ENCODE results near the gene PPFIA2. TPM values are rescaled to one million over a fixed set of nuclear protein-coding genes. Genes with fewer than 3 reads are reported as not detected.
A peak's percentile ranks its signal among the peaks of the same experiment; 100 is the strongest.

Gene PPFIA2
- total RNA-seq, 1 experiment from 2014 or later, result 1.1 TPM

DNA sequence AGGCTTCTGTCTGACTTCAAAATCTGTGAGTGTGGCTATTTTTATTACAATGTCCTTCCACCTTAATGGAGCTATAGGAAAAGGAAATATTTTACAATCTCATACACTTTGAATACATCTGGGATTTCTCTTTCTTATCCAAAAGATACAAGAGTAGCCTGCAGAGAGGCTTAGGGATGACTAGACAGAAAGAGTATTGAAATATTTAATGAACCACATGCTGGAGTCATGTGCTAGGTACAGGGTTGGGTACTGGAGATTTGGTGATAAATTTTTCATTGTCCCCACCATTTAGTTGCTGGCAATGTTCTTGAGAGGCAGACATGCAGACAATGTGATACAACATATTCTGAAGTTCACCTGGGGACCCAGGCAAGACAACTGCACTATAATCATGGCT, 126.0 kb downstream of the PPFIA2 start:
- Mint-ChIP-seq H3K27me3 (ENCODE audit: low read depth) (no peaks in the 10 kb centered on the region), H3K27ac (no peak overlapping the region), H3K36me3 (no peaks in the 10 kb centered on the region), H3K4me1 (no peaks in the 10 kb centered on the region), H3K4me3 (no peak overlapping the region), H3K9me3 (no peaks in the 10 kb centered on the region)
- ATAC-seq (no peak), DNase-seq (ENCODE audit: low spot score) (no peak)
- ChIA-PET POLR2A (no interaction called here), CTCF (no interaction called here)
- TF ChIP-seq ZBTB21 (CRISPR knock-in tag; IDR thresholded peaks at IDR 0.05; ENCODE audit: borderline replicate concordance) (no peak), SOX15 (CRISPR knock-in tag; IDR thresholded peaks at IDR 0.05) (no peak)

GRCh38 chr12:81627336-81628189, 131.6 kb downstream of the PPFIA2 start:
- H3K27ac Mint-ChIP-seq, result no peak overlapping the region
- POLR2A ChIA-PET, result interaction anchor here (0.6 kb wide), 2 partner anchors 85 to 203 kb away, joined by 5 read pairs; no protein-coding TSS in a partner anchor
- no peaks in the 10 kb centered on the region for H3K9me3 Mint-ChIP-seq
- H3K4me3 Mint-ChIP-seq, result no peak overlapping the region
- no peaks in the 10 kb centered on the region for H3K36me3 Mint-ChIP-seq
- DNase-seq (ENCODE audit: low spot score), result no peak
- CTCF ChIA-PET, result interaction anchor here (0.7 to 1.9 kb wide), 3 partner anchors 16 to 176 kb away, joined by 3 to 9 read pairs (median 3); no protein-coding TSS in a partner anchor
- peak; percentile 28; the same call in 1 of the 2 replicates for ATAC-seq
- TF ChIP-seq CTCF (IDR thresholded peaks at IDR 0.05) (peak; percentile 41), MLX (CRISPR knock-in tag; IDR thresholded peaks at IDR 0.05) (no peak), FOXJ3 (CRISPR knock-in tag; IDR thresholded peaks at IDR 0.05; ENCODE audit: borderline replicate concordance) (no peak), MYBL2 (CRISPR knock-in tag; IDR thresholded peaks at IDR 0.05) (no peak), NR1H2 (CRISPR knock-in tag; IDR thresholded peaks at IDR 0.05) (no peak)
- no peaks in the 10 kb centered on the region for H3K4me1 Mint-ChIP-seq
- no peaks in the 10 kb centered on the region for H3K27me3 Mint-ChIP-seq (ENCODE audit: low read depth)

DNA sequence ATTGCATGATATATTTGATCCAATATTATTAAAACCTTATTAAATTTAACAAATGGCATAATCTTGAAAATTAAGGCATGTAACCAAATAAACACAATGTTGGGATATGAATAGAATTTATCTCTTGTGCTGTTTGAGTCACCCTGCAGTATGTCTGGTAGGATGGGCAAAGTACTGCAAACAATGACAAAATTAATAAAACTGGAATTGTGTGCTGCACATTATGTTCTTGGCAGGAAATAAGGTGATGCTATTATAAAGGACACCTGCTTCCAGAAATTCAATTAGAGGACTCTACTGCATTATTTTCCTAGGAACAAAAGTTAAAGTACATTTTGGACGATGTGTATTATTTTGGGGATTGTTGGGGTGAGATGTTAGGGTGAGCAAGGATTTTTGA, 132.7 kb downstream of the PPFIA2 start:
- no peaks in the 10 kb centered on the region for H3K9me3 Mint-ChIP-seq
- H3K27ac Mint-ChIP-seq, result no peak overlapping the region
- H3K4me1 Mint-ChIP-seq, result no peaks in the 10 kb centered on the region
- CTCF ChIA-PET, result no interaction called here
- no peak overlapping the region for H3K4me3 Mint-ChIP-seq
- DNase-seq (ENCODE audit: low spot score) (no peak), ATAC-seq (no peak)
- no peaks in the 10 kb centered on the region for H3K36me3 Mint-ChIP-seq
- POLR2A ChIA-PET, result no interaction called here
- peaks cover 2% of the 10 kb centered on the region for H3K27me3 Mint-ChIP-seq (ENCODE audit: low read depth)
- TF ChIP-seq, protein P1, sequence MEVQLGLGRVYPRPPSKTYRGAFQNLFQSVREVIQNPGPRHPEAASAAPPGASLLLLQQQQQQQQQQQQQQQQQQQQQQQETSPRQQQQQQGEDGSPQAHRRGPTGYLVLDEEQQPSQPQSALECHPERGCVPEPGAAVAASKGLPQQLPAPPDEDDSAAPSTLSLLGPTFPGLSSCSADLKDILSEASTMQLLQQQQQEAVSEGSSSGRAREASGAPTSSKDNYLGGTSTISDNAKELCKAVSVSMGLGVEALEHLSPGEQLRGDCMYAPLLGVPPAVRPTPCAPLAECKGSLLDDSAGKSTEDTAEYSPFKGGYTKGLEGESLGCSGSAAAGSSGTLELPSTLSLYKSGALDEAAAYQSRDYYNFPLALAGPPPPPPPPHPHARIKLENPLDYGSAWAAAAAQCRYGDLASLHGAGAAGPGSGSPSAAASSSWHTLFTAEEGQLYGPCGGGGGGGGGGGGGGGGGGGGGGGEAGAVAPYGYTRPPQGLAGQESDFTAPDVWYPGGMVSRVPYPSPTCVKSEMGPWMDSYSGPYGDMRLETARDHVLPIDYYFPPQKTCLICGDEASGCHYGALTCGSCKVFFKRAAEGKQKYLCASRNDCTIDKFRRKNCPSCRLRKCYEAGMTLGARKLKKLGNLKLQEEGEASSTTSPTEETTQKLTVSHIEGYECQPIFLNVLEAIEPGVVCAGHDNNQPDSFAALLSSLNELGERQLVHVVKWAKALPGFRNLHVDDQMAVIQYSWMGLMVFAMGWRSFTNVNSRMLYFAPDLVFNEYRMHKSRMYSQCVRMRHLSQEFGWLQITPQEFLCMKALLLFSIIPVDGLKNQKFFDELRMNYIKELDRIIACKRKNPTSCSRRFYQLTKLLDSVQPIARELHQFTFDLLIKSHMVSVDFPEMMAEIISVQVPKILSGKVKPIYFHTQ (CRISPR knock-in tag; IDR thresholded peaks at IDR 0.05), result no peak
- TF ChIP-seq PRRX2 (CRISPR knock-in tag; IDR thresholded peaks at IDR 0.05), result no peak
- TF ChIP-seq MLX (CRISPR knock-in tag; IDR thresholded peaks at IDR 0.05), result no peak
- no peak for TF ChIP-seq ZNF425 (CRISPR knock-in tag; conservative IDR thresholded peaks at IDR 0.05)
- TF ChIP-seq FOXK1 (CRISPR knock-in tag; IDR thresholded peaks at IDR 0.05), result no peak
- no peak for TF ChIP-seq NR2C2 (CRISPR knock-in tag; IDR thresholded peaks at IDR 0.05)
- TF ChIP-seq GTF2I (CRISPR knock-in tag; conservative IDR thresholded peaks at IDR 0.05), result no peak
- TF ChIP-seq, protein P2, sequence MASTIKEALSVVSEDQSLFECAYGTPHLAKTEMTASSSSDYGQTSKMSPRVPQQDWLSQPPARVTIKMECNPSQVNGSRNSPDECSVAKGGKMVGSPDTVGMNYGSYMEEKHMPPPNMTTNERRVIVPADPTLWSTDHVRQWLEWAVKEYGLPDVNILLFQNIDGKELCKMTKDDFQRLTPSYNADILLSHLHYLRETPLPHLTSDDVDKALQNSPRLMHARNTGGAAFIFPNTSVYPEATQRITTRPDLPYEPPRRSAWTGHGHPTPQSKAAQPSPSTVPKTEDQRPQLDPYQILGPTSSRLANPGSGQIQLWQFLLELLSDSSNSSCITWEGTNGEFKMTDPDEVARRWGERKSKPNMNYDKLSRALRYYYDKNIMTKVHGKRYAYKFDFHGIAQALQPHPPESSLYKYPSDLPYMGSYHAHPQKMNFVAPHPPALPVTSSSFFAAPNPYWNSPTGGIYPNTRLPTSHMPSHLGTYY (CRISPR knock-in tag; IDR thresholded peaks at IDR 0.05), result no peak
- TF ChIP-seq TP53 (CRISPR knock-in tag; IDR thresholded peaks at IDR 0.05), result no peak
- no peak for TF ChIP-seq HMGXB4 (CRISPR knock-in tag; IDR thresholded peaks at IDR 0.05)
- TF ChIP-seq, protein P3, sequence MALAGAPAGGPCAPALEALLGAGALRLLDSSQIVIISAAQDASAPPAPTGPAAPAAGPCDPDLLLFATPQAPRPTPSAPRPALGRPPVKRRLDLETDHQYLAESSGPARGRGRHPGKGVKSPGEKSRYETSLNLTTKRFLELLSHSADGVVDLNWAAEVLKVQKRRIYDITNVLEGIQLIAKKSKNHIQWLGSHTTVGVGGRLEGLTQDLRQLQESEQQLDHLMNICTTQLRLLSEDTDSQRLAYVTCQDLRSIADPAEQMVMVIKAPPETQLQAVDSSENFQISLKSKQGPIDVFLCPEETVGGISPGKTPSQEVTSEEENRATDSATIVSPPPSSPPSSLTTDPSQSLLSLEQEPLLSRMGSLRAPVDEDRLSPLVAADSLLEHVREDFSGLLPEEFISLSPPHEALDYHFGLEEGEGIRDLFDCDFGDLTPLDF (CRISPR knock-in tag; IDR thresholded peaks at IDR 0.05), result no peak

Data from WTC11 (cell line).